ENCODE results near the gene TBP.

- TF ChIP-seq POLR2A (IDR thresholded peaks at IDR 0.05; ENCODE audit: low read depth, low read length) (no peak), POLR2AphosphoS5 (IDR thresholded peaks at IDR 0.05; ENCODE audit: low read depth, low read length) (no peak)
These were observed 596 bp upstream of the TBP start for GRCh38 chr6:170553534-170554012.

Measured in GM12892 (cell line).